IMR-90 (cell line): ENCODE measurements around the gene BICD2. TPM values are rescaled to one million over a fixed set of nuclear protein-coding genes. Genes with fewer than 3 reads are reported as not detected.

Experiments
- ATAC-seq: fragments of 200-7000 bp; cut with Tn5 transposase; 2 replicates; pipeline ENCODE4 v1.9.1; 2020; ENCODE audit warnings: low read depth, mild to moderate bottlenecking, moderate library complexity
- BruUV-seq: library from RNA; stranded (reverse); fragments of 400-500 nt; replicated peaks from 2 replicates; lab custom pipeline; 2021; lab: Mats Ljungman, UMichigan
- CTCF ChIA-PET: fragments of 300-600 bp; formaldehyde crosslinking; extraction: SDS; loops from one replicate; lab custom pipeline; 2021; ENCODE audit warnings: antibody characterized with exemption; lab: Yijun Ruan, JAX
- POLR2A ChIA-PET: fragments of 300-600 bp; sonication (Branson Sonifier 250); formaldehyde crosslinking; loops from one replicate; lab custom pipeline; 2022; ENCODE audit warnings: antibody characterized with exemption; ENCODE audit not compliant: unreplicated experiment; lab: Charles Lee
- DNase-seq: peaks from one replicate; pipeline ENCODE4 v3.0.0; 2013
- H2AFZ ChIP-seq: replicated peaks from 2 replicates; pipeline ENCODE3; 2013; ENCODE audit warnings: low read length, mild to moderate bottlenecking; ENCODE audit not compliant: poor library complexity
- H2AK5ac ChIP-seq: 2 replicates; pipeline ENCODE4 v1.6.1; 2013; ENCODE audit warnings: low read depth, low read length, inconsistent platforms
- H2AK9ac ChIP-seq: replicated peaks from 2 replicates; pipeline ENCODE3; 2013; ENCODE audit warnings: mild to moderate bottlenecking, low read depth, low read length, moderate library complexity; ENCODE audit not compliant: poor library complexity
- H2BK120ac ChIP-seq: 2 replicates; pipeline ENCODE4 v1.6.1; 2013; ENCODE audit warnings: low read depth, low read length, inconsistent platforms
- H2BK15ac ChIP-seq: 3 replicates; pipeline ENCODE4 v1.6.1; 2013; ENCODE audit warnings: low read depth, low read length, inconsistent platforms
- H2BK20ac ChIP-seq: 2 replicates; pipeline ENCODE4 v1.6.1; 2013; ENCODE audit warnings: low read depth, mild to moderate bottlenecking, inconsistent platforms, low read length, moderate library complexity
- H2BK5ac ChIP-seq: 2 replicates; pipeline ENCODE4 v1.6.1; 2013; ENCODE audit warnings: mild to moderate bottlenecking, low read depth, low read length, inconsistent platforms; ENCODE audit not compliant: poor library complexity, severe bottlenecking
- H3K14ac ChIP-seq: replicated peaks from 2 replicates; pipeline ENCODE4 v1.6.1; 2013; ENCODE audit warnings: low read depth, low read length, inconsistent platforms
- H3K18ac ChIP-seq: 2 replicates; pipeline ENCODE4 v1.6.1; 2013; ENCODE audit warnings: low read depth, low read length, control low read depth
- H3K23ac ChIP-seq: 2 replicates; pipeline ENCODE4 v1.6.1; 2013; ENCODE audit warnings: low read depth, low read length, inconsistent platforms
- H3K27ac ChIP-seq: 2 replicates; pipeline ENCODE4 v1.5.1; 2013; ENCODE audit warnings: mild to moderate bottlenecking, control low read depth, low read length; ENCODE audit not compliant: insufficient read depth
- H3K27me3 ChIP-seq: 2 replicates; pipeline ENCODE4 v1.6.1; 2013; ENCODE audit warnings: low read length; ENCODE audit not compliant: control insufficient read depth, insufficient read depth
- H3K36me3 ChIP-seq: 2 replicates; pipeline ENCODE4 v1.6.1; 2013; ENCODE audit warnings: low read length, mixed read lengths; ENCODE audit not compliant: control insufficient read depth, insufficient read depth
- H3K4ac ChIP-seq: 2 replicates; pipeline ENCODE4 v1.6.1; 2013; ENCODE audit warnings: low read depth, low read length, inconsistent platforms
- H3K4me1 ChIP-seq: 2 replicates; pipeline ENCODE4 v1.6.1; 2013; ENCODE audit warnings: low read length, mixed read lengths; ENCODE audit not compliant: control insufficient read depth, insufficient read depth
- H3K4me2 ChIP-seq: 2 replicates; pipeline ENCODE4 v1.6.1; 2013; ENCODE audit warnings: low read depth, mild to moderate bottlenecking, control low read depth, low read length, moderate library complexity
- H3K4me3 ChIP-seq: 2 replicates; pipeline ENCODE4 v1.5.1; 2013; ENCODE audit warnings: low read depth, mild to moderate bottlenecking, control low read depth, low read length, moderate library complexity; ENCODE audit not compliant: insufficient read depth
- H3K56ac ChIP-seq: 2 replicates; pipeline ENCODE4 v1.6.1; 2013; ENCODE audit warnings: low read length, inconsistent platforms; ENCODE audit not compliant: insufficient read depth; ENCODE audit errors: extremely low read depth
- H3K79me1 ChIP-seq, 2 experiments: 2 replicates each; pipeline ENCODE4 v1.6.1; 2013; ENCODE audit warnings: low read length in 2 of 2, inconsistent platforms in 1 of 2, low read depth in 1 of 2
- H3K9ac ChIP-seq: 2 replicates; pipeline ENCODE4 v1.6.1; 2013; ENCODE audit warnings: low read depth, low read length, control low read depth
- H3K9me1 ChIP-seq: 2 replicates; pipeline ENCODE4 v1.6.1; 2013; ENCODE audit warnings: low read length, inconsistent platforms; ENCODE audit not compliant: insufficient read depth
- H3K9me3 ChIP-seq: 2 replicates; pipeline ENCODE4 v1.6.1; 2013; ENCODE audit warnings: low read length; ENCODE audit not compliant: control insufficient read depth, insufficient read depth
- H4K20me1 ChIP-seq: 2 replicates; pipeline ENCODE4 v1.6.1; 2013; ENCODE audit warnings: low read length, inconsistent platforms; ENCODE audit not compliant: insufficient read depth
- H4K5ac ChIP-seq: 2 replicates; pipeline ENCODE4 v1.6.1; 2013; ENCODE audit warnings: mild to moderate bottlenecking, low read depth, low read length, control low read depth
- H4K8ac ChIP-seq, 2 experiments: 2 replicates each; pipeline ENCODE4 v1.6.1; 2013; ENCODE audit warnings: low read depth in 2 of 2, low read length in 2 of 2, control low read depth in 1 of 2, inconsistent platforms in 1 of 2
- H4K91ac ChIP-seq: 2 replicates; pipeline ENCODE4 v1.6.1; 2013; ENCODE audit warnings: low read depth, low read length, inconsistent platforms; ENCODE audit not compliant: insufficient read depth
- ELK1 ChIP-seq: fragments of 150-350 bp; IDR thresholded peaks from 2 replicates; pipeline ENCODE4 v1.6.1; 2016; ENCODE audit warnings: low read depth, mild to moderate bottlenecking, low read length, moderate library complexity, borderline replicate concordance
- MAZ ChIP-seq: IDR thresholded peaks from 2 replicates; pipeline ENCODE4 v1.6.1; 2012; ENCODE audit warnings: low read depth, mild to moderate bottlenecking, low read length, improper control_type of control experiment, moderate library complexity, borderline replicate concordance
- MXI1 ChIP-seq: IDR thresholded peaks from 2 replicates; pipeline ENCODE4 v1.6.1; 2012; ENCODE audit warnings: low read depth, mild to moderate bottlenecking, low read length, moderate library complexity, borderline replicate concordance
- NFE2L2 ChIP-seq: fragments of 150-350 bp; IDR thresholded peaks from 2 replicates; pipeline ENCODE4 v1.6.1; 2016; ENCODE audit warnings: low read depth, mild to moderate bottlenecking, low read length
- RCOR1 ChIP-seq: IDR thresholded peaks from 2 replicates; pipeline ENCODE4 v1.6.1; 2012; ENCODE audit warnings: mild to moderate bottlenecking, low read length, improper control_type of control experiment; ENCODE audit not compliant: insufficient replicate concordance
- RFX5 ChIP-seq: IDR thresholded peaks from 2 replicates; pipeline ENCODE4 v1.8.0; 2012; ENCODE audit warnings: low read depth, mild to moderate bottlenecking, low read length, moderate library complexity
- SMC3 ChIP-seq: fragments of 150-350 bp; IDR thresholded peaks from 2 replicates; pipeline ENCODE4 v1.6.1; 2016; ENCODE audit warnings: low read depth, mild to moderate bottlenecking, antibody characterized with exemption, low read length, moderate library complexity
- WGBS, 2 experiments: methylation state at CpG; one replicate each; pipeline versions ENCODE4 v1.1.5 to v1.1.7; 2013; ENCODE audit warnings: missing lambda C conversion rate in 2 of 2; ENCODE audit not compliant: insufficient read length in 1 of 2; ENCODE audit errors: extremely low coverage in 2 of 2; 5-methylcytosine and 5-hydroxymethylcytosine counted together
- dilution Hi-C: fragments of 300-500 bp; cut with HindIII; formaldehyde crosslinking; loops from one replicate; pipeline ENCODE4 v1.14.3; 2018; ENCODE audit warnings: low sequenced_read_pairs; ENCODE audit not compliant: unreplicated experiment
- in situ Hi-C: fragments of 300-500 bp; cut with MboI; formaldehyde crosslinking; loops from 3 replicates; pipeline ENCODE4 v1.14.3; 2019; ENCODE audit warnings: low sequenced_read_pairs, inconsistent platforms, mixed read lengths
- intact Hi-C: fragments of 100-400 bp; cut with micrococcal nuclease; formaldehyde crosslinking; loops from 2 replicates; pipeline ENCODE4 v1.10.0; 2022
- polyA plus RNA-seq, 3 experiments: library from polyadenylated mRNA; depleted of rRNA; stranded (reverse); fragments of >200 nt; gene quantifications; 2 replicates each; pipeline ENCODE4 v1.2.3, GENCODE V29; 2012; ENCODE audit warnings: low replicate concordance in 1 of 3
- total RNA-seq: library from RNA; depleted of rRNA; stranded (reverse); fragments of >200 nt; gene quantifications from 2 replicates; pipeline ENCODE4 v1.2.3, GENCODE V29; 2012
- TF ChIP-seq, protein P1 (sequence below): fragments of 150-350 bp; IDR thresholded peaks from 2 replicates; pipeline ENCODE4 v1.6.1; 2017; ENCODE audit warnings: mild to moderate bottlenecking, antibody characterized with exemption, low read length, low read depth

The BICD2 gene
- total and polyA plus RNA-seq, 2 of the 4 experiments (the other 2 are of a cell fraction) = 21.5 to 35.7 TPM

- Histone ChIP-seq H2AFZ (no peak overlapping the region), H2AK5ac (no peak overlapping the region), H3K4ac (no peak overlapping the region), H3K56ac (no peak overlapping the region), H3K4me2 (no peak overlapping the region), H3K4me1 (no peaks in the 10 kb centered on the region), H2AK9ac (no peak overlapping the region), H3K9me1 (peaks cover 14% of the 10 kb centered on the region), H3K9ac (no peak overlapping the region), H3K4me3 (no peak overlapping the region), H2BK15ac (no peak overlapping the region), H3K79me1 (peaks cover 13 to 46% of the 10 kb centered on the region in 2 experiments), H2BK120ac (no peak overlapping the region), H3K23ac (no peak overlapping the region), H3K27ac (no peak overlapping the region), H4K5ac (no peak overlapping the region), H3K18ac (no peak overlapping the region), H4K8ac (no peak overlapping the region), H2BK20ac (no peak overlapping the region), H4K91ac (no peak overlapping the region), H2BK5ac (no peak overlapping the region), H3K27me3 (no peaks in the 10 kb centered on the region), H3K9me3 (no peaks in the 10 kb centered on the region), H4K20me1 (peaks cover 35% of the 10 kb centered on the region), H3K36me3 (peaks cover 62% of the 10 kb centered on the region), H3K14ac (no peak overlapping the region)
- TF ChIP-seq RCOR1 (no peak), RFX5 (no peak), NFE2L2 (no peak), ELK1 (no peak), MXI1 (no peak), MAZ (no peak), SMC3 (no peak)
- TF ChIP-seq, protein P1, sequence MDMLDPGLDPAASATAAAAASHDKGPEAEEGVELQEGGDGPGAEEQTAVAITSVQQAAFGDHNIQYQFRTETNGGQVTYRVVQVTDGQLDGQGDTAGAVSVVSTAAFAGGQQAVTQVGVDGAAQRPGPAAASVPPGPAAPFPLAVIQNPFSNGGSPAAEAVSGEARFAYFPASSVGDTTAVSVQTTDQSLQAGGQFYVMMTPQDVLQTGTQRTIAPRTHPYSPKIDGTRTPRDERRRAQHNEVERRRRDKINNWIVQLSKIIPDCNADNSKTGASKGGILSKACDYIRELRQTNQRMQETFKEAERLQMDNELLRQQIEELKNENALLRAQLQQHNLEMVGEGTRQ = no peak
- BruUV-seq = no TSS peak
- DNase-seq (no peak), ATAC-seq (no peak)
- dilution Hi-C loops (no loop called here), intact Hi-C loops (no loop called here), in situ Hi-C loops (no loop called here)
- ChIA-PET CTCF (no interaction called here), POLR2A (no interaction called here)
- 98% methylated on average over 13 of the region's 24 CpGs; no CpG with 5 or more reads in 1 of the 2 experiments for WGBS, 2 experiments
Measured at GRCh38 chr9:92720209-92720765, 44.3 kb downstream of the BICD2 start.
